Suprapubic skin (tissue), 4 donors: ENCODE data around the gene SLC30A10.

ENCODE experiments used
- EP300 ChIP-seq: sonication (generic); formaldehyde crosslinking; IDR thresholded peaks from one replicate; pipeline ENCODE4 v1.6.1; 2017; ENCODE audit warnings: antibody characterized with exemption
- POLR2A ChIP-seq, 2 donors: fragments of 450-650 bp; IDR thresholded peaks; one replicate each; pipeline ENCODE4 v1.6.1; 2017; ENCODE audit warnings: antibody characterized with exemption in 2 of 2, mild to moderate bottlenecking in 2 of 2, moderate library complexity in 2 of 2
- POLR2AphosphoS5 ChIP-seq, 3 donors: sonication (generic); formaldehyde crosslinking; IDR thresholded peaks; one replicate each; pipeline ENCODE4 v1.6.1; 2017; ENCODE audit warnings: antibody characterized with exemption in 3 of 3
- TF ChIP-seq, protein P1 (sequence below), 2 donors: fragments of 200-600 bp in 1 of 2; fragments of 450-650 bp in 1 of 2; sonication (generic) in 1 of 2; IDR thresholded peaks; one replicate each; pipeline ENCODE4 v1.5.1; 2016 to 2019; ENCODE audit warnings: antibody characterized with exemption in 2 of 2, mild to moderate bottlenecking in 1 of 2, moderate library complexity in 1 of 2

DNA sequence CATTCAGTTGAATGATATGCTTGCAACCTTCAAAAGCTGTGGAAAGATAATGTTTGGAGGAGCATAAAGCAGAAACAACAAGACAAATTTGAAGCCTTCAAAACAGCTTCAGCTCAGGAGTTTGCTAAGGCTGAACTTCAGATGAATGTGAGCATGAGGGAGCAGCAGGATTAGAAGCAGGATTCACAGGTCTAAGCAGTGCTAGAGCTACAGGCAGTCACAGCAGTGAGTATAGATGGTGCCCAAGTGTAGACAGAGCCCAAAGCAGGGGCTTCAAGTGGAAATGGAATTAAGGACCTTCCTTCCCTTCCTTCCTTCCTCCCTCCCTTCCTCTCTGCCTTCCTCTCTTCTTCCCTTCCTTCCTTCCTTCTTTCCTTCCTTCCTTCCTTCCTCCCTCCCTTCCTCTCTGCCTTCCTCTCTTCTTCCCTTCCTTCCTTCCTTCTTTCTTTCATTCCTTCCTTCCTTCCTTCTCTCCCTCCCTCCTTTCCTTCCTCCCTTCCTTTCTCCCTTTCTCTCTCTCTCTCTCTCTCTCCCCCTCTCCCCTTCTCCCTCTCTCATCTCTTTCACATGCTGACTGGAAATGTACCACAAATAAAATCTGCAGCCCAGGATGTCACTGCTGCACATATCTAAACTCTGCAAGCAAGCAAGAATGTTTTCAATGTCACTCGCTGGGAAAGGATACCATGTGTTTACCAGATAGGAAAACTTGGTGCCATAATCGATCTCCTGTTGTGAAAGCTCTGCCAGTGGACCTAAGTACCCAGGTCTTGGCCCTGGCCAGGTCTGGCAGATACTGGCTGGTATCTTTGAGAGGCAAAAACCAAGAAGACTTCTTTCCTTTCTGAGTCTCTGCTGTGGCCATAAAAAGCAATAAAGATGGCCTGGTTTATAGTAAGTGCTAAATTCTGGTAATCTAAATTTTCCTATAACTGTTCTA is 13.1 kb upstream of the SLC30A10 start:
- TF ChIP-seq, protein P1, sequence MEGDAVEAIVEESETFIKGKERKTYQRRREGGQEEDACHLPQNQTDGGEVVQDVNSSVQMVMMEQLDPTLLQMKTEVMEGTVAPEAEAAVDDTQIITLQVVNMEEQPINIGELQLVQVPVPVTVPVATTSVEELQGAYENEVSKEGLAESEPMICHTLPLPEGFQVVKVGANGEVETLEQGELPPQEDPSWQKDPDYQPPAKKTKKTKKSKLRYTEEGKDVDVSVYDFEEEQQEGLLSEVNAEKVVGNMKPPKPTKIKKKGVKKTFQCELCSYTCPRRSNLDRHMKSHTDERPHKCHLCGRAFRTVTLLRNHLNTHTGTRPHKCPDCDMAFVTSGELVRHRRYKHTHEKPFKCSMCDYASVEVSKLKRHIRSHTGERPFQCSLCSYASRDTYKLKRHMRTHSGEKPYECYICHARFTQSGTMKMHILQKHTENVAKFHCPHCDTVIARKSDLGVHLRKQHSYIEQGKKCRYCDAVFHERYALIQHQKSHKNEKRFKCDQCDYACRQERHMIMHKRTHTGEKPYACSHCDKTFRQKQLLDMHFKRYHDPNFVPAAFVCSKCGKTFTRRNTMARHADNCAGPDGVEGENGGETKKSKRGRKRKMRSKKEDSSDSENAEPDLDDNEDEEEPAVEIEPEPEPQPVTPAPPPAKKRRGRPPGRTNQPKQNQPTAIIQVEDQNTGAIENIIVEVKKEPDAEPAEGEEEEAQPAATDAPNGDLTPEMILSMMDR (IDR thresholded peaks at IDR 0.05): no peak
- TF ChIP-seq EP300 (no peak), POLR2A (IDR thresholded peaks at IDR 0.05) (no peak), POLR2AphosphoS5 (IDR thresholded peaks at IDR 0.05) (no peak)
